HG02763 (cell line): ENCODE data around the gene C6orf136.

Source experiments
- ATAC-seq: cut with Tn5 transposase; IDR thresholded peaks from one replicate; pipeline ENCODE4 v1.9.1; 2021; ENCODE audit warnings: mild to moderate bottlenecking, moderate library complexity; ENCODE audit not compliant: unreplicated experiment

C6orf136 gene

GRCh38 chr6:30615219-30615957 is 31.5 kb upstream of the C6orf136 start:
- no peak for ATAC-seq

- no peak for ATAC-seq
Observed at GRCh38 chr6:30615958-30616810, 30.7 kb upstream of the C6orf136 start.

GRCh38 chr6:30616811-30617564 is 29.9 kb upstream of the C6orf136 start, which contains the start of gene PPP1R10:
TSS of gene PPP1R10 (minus strand) at chr6:30617243. CDS start at chr6:30609944, 7,299 bp downstream.
- peak; percentile 80 for ATAC-seq

- ATAC-seq: peak; percentile 72
Observed at GRCh38 chr6:30617565-30618269, 29.2 kb upstream of the C6orf136 start, which contains the start of gene MRPS18B. TSS of gene MRPS18B (plus strand) at chr6:30617840. CDS start at chr6:30617866, 26 bp downstream.

GRCh38 chr6:30618270-30618797 is 28.6 kb upstream of the C6orf136 start:
- no peak for ATAC-seq

- ATAC-seq: no peak
Observed at GRCh38 chr6:30619561-30619960, 27.4 kb upstream of the C6orf136 start.

- ATAC-seq: no peak
Observed at GRCh38 chr6:30625511-30625910, 21.4 kb upstream of the C6orf136 start.

- ATAC-seq: peak; percentile 82
Observed at GRCh38 chr6:30626484-30627366, 20.2 kb upstream of the C6orf136 start, which contains the start of gene ATAT1. TSS of gene ATAT1 (plus strand) at chr6:30626874.

GRCh38 chr6:30635834-30636233 is 11.1 kb upstream of the C6orf136 start:
- no peak for ATAC-seq

- no peak for ATAC-seq
Observed at GRCh38 chr6:30640481-30640880, 6.5 kb upstream of the C6orf136 start.

- no peak for ATAC-seq
Observed at GRCh38 chr6:30641048-30641447, 5.9 kb upstream of the C6orf136 start.

- no peak for ATAC-seq
Observed at GRCh38 chr6:30643656-30644055, 3.3 kb upstream of the C6orf136 start.

- ATAC-seq: no peak
Observed at GRCh38 chr6:30644769-30645168, 2.2 kb upstream of the C6orf136 start.

GRCh38 chr6:30645989-30646388 is 944 bp upstream of the C6orf136 start:
- ATAC-seq: no peak

- ATAC-seq: peak; percentile 67
Observed at GRCh38 chr6:30647242-30648116, 546 bp downstream of the C6orf136 start.

- ATAC-seq: no peak
Observed at GRCh38 chr6:30651143-30651542, 4.2 kb downstream of the C6orf136 start.

- ATAC-seq: no peak
Observed at GRCh38 chr6:30654798-30655742, 8.1 kb downstream of the C6orf136 start.
